ENCODE data around the gene PRDM1.

- TF ChIP-seq, protein P1, sequence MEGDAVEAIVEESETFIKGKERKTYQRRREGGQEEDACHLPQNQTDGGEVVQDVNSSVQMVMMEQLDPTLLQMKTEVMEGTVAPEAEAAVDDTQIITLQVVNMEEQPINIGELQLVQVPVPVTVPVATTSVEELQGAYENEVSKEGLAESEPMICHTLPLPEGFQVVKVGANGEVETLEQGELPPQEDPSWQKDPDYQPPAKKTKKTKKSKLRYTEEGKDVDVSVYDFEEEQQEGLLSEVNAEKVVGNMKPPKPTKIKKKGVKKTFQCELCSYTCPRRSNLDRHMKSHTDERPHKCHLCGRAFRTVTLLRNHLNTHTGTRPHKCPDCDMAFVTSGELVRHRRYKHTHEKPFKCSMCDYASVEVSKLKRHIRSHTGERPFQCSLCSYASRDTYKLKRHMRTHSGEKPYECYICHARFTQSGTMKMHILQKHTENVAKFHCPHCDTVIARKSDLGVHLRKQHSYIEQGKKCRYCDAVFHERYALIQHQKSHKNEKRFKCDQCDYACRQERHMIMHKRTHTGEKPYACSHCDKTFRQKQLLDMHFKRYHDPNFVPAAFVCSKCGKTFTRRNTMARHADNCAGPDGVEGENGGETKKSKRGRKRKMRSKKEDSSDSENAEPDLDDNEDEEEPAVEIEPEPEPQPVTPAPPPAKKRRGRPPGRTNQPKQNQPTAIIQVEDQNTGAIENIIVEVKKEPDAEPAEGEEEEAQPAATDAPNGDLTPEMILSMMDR (IDR thresholded peaks at IDR 0.05; ENCODE audit: borderline replicate concordance, extremely low read depth, low read length, poor library complexity, severe bottlenecking), result no peak
- no peak for TF ChIP-seq EZH2 (IDR thresholded peaks at IDR 0.05; ENCODE audit: borderline replicate concordance, low read depth, low read length, severe bottlenecking)
Observed at GRCh38 chr6:106158816-106159215, 72.7 kb downstream of the PRDM1 start.

Data from DND-41 (cell line).